Activated CD4-positive, alpha-beta T cell treated with anti-CD3 and anti-CD28 coated beads for 36 hours (primary cell): Measurements from ENCODE around the gene PRIM2. TPM values are rescaled to one million over a fixed set of nuclear protein-coding genes. Genes with fewer than 3 reads are reported as not detected.
"Not testable (repeated sequence)": the region's sequence is repeated elsewhere in the genome, so short reads cannot be mapped to it uniquely, and the experiment has no call there.

ENCODE experiments used
- ATAC-seq: fragments of 200-7000 bp; cut with Tn5 transposase; one replicate; pipeline ENCODE4 v1.10.0; 2021; ENCODE audit warnings: mild to moderate bottlenecking, moderate library complexity
- CTCF ChIA-PET: fragments of 350-600 bp; sonication (Branson Sonifier 250); formaldehyde crosslinking; loops from one replicate; lab custom pipeline; 2021; ENCODE audit warnings: antibody characterized with exemption; lab: Charles Lee
- POLR2A ChIA-PET: fragments of 350-600 bp; sonication (Branson Sonifier 250); formaldehyde crosslinking; loops from one replicate; lab custom pipeline; 2021; ENCODE audit warnings: antibody characterized with exemption, inconsistent platforms; lab: Charles Lee
- DNase-seq: peaks from one replicate; pipeline ENCODE4 v3.0.0-alpha.2; 2020
- H3K27ac Mint-ChIP-seq: one replicate; pipeline ENCODE4 v1.8.0; 2021; ENCODE audit warnings: mixed read lengths
- H3K27me3 Mint-ChIP-seq: one replicate; pipeline ENCODE4 v1.8.0; 2021; ENCODE audit warnings: mixed read lengths
- H3K36me3 Mint-ChIP-seq: one replicate; pipeline ENCODE4 v1.8.0; 2021; ENCODE audit warnings: low read depth, mixed read lengths
- H3K4me1 Mint-ChIP-seq: one replicate; pipeline ENCODE4 v1.8.0; 2021; ENCODE audit warnings: mixed read lengths
- H3K4me3 Mint-ChIP-seq: one replicate; pipeline ENCODE4 v1.8.0; 2021; ENCODE audit warnings: mild to moderate bottlenecking, moderate library complexity, mixed read lengths
- H3K9me3 Mint-ChIP-seq: one replicate; pipeline ENCODE4 v1.8.0; 2021; ENCODE audit warnings: low read depth, mixed read lengths
- intact Hi-C, 2 experiments: fragments of 100-400 bp; cut with DNase I in 1 of 2; cut with micrococcal nuclease in 1 of 2; formaldehyde crosslinking; loops; one replicate each; pipeline versions ENCODE4 v1.14.2 to v1.15.1; 2022 to 2024; cut with DNase I, micrococcal nuclease
- total RNA-seq, 2 experiments: library from RNA; stranded (reverse); gene quantifications; one replicate each; pipeline ENCODE4 v1.2.3, GENCODE V29; 2021

PRIM2 gene
- total RNA-seq, 2 experiments from 2014 or later = 36.4 to 42.3 TPM

- intact Hi-C loops, H3K9me3 Mint-ChIP-seq, H3K36me3 Mint-ChIP-seq, H3K27ac Mint-ChIP-seq, DNase-seq, H3K4me1 Mint-ChIP-seq, CTCF ChIA-PET, H3K4me3 Mint-ChIP-seq, POLR2A ChIA-PET, H3K27me3 Mint-ChIP-seq, ATAC-seq: not testable (repeated sequence)
Measured at GRCh38 chr6:57516776-57517175, 199.3 kb downstream of the PRIM2 start.

DNA sequence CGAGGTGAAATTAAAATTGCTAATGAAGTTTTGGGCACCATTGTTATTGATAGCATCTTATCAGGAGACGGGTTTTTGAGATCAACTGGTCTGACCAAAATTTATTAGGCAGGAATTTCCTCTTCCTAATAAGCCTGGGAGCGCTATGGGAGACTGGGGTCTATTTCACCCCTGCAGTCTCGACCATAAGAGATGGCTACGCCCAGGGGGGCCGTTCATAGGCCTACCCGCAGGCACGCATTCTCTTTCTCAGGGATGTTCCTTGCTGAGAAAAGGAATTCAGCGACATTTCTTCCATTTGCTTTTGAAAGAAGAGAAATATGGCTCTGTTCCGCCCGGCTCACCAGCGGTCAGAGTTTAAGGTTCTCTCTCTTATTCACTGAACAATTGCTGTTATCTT, 201.8 kb downstream of the PRIM2 start:
- POLR2A ChIA-PET, CTCF ChIA-PET, H3K4me3 Mint-ChIP-seq, H3K4me1 Mint-ChIP-seq, H3K9me3 Mint-ChIP-seq, H3K27me3 Mint-ChIP-seq, H3K36me3 Mint-ChIP-seq, intact Hi-C loops, H3K27ac Mint-ChIP-seq, ATAC-seq, DNase-seq: not testable (repeated sequence)

- H3K4me1 Mint-ChIP-seq, H3K4me3 Mint-ChIP-seq, ATAC-seq, intact Hi-C loops, H3K27me3 Mint-ChIP-seq, CTCF ChIA-PET, H3K27ac Mint-ChIP-seq, H3K9me3 Mint-ChIP-seq, H3K36me3 Mint-ChIP-seq, DNase-seq: not testable (repeated sequence)
- POLR2A ChIA-PET = interaction anchor here (0.6 kb wide), 1 partner anchor 199 kb away, joined by 3 read pairs; no protein-coding TSS in a partner anchor
Measured at GRCh38 chr6:57521085-57521484, 203.7 kb downstream of the PRIM2 start.

GRCh38 chr6:57523221-57523620, 205.8 kb downstream of the PRIM2 start:
- H3K9me3 Mint-ChIP-seq, H3K27me3 Mint-ChIP-seq, H3K36me3 Mint-ChIP-seq, DNase-seq, H3K4me1 Mint-ChIP-seq, H3K4me3 Mint-ChIP-seq, POLR2A ChIA-PET, CTCF ChIA-PET, H3K27ac Mint-ChIP-seq, intact Hi-C loops, ATAC-seq: not testable (repeated sequence)

GRCh38 chr6:57529755-57530154, 212.3 kb downstream of the PRIM2 start:
- intact Hi-C loops, POLR2A ChIA-PET, H3K4me1 Mint-ChIP-seq, H3K9me3 Mint-ChIP-seq, H3K4me3 Mint-ChIP-seq, CTCF ChIA-PET, H3K36me3 Mint-ChIP-seq, DNase-seq, ATAC-seq, H3K27ac Mint-ChIP-seq, H3K27me3 Mint-ChIP-seq: not testable (repeated sequence)

DNA sequence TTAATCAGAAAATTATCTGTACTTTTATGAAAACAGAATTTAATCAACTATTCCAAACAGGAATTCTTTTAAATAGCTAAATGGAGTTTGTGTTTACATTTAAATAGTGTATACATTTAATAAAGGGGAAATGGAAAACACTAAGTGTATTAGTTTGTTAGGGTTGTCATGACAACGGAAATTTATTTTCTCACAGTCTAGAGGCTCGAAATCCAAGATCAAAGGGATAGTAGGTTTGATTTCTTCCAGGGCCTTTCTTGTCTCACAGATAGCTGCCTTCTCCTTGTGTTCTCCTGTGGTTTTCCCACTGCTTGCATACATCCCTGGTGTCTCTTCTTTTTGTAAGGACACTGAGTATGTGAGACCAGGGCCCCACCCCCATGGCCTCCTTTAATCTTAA, 215.2 kb downstream of the PRIM2 start:
- H3K9me3 Mint-ChIP-seq, H3K36me3 Mint-ChIP-seq, CTCF ChIA-PET, H3K4me1 Mint-ChIP-seq, POLR2A ChIA-PET, ATAC-seq, H3K4me3 Mint-ChIP-seq, H3K27me3 Mint-ChIP-seq, H3K27ac Mint-ChIP-seq, DNase-seq, intact Hi-C loops: not testable (repeated sequence)

DNA sequence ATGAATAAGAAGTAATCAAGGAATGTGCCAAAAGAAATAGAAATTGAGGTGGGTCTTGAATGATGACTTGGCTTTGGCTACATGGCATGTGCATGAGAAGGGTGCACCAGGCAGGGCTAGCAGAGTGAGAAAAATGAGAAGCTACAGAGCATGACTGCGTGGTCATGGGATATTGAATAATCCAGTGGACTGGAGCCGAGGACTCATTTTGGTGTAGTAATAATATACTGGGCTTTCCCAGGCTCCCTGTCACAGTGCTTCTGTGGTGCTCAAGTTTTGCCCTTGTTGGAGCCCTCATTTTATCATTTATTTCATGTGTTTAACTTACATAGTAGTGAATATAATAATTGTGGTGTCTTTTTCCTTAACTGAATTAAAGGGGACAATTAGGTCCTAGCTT, 217.7 kb downstream of the PRIM2 start:
- intact Hi-C loops, ATAC-seq, H3K4me1 Mint-ChIP-seq, H3K27me3 Mint-ChIP-seq, H3K27ac Mint-ChIP-seq, DNase-seq, CTCF ChIA-PET, POLR2A ChIA-PET, H3K4me3 Mint-ChIP-seq, H3K9me3 Mint-ChIP-seq: not testable (repeated sequence)
- peaks cover 15% of the 10 kb centered on the region for H3K36me3 Mint-ChIP-seq

GRCh38 chr6:57535994-57536393, 218.6 kb downstream of the PRIM2 start:
- CTCF ChIA-PET, H3K4me3 Mint-ChIP-seq, ATAC-seq, POLR2A ChIA-PET, H3K27ac Mint-ChIP-seq, intact Hi-C loops, H3K4me1 Mint-ChIP-seq, H3K9me3 Mint-ChIP-seq, H3K27me3 Mint-ChIP-seq, DNase-seq: not testable (repeated sequence)
- peaks cover 15% of the 10 kb centered on the region for H3K36me3 Mint-ChIP-seq

- H3K4me3 Mint-ChIP-seq, H3K27me3 Mint-ChIP-seq, CTCF ChIA-PET, ATAC-seq, DNase-seq, POLR2A ChIA-PET, H3K9me3 Mint-ChIP-seq, H3K27ac Mint-ChIP-seq, intact Hi-C loops, H3K4me1 Mint-ChIP-seq: not testable (repeated sequence)
- H3K36me3 Mint-ChIP-seq = peaks cover 15% of the 10 kb centered on the region
Measured at GRCh38 chr6:57537916-57538315, 220.5 kb downstream of the PRIM2 start.

GRCh38 chr6:57551961-57552360, 234.5 kb downstream of the PRIM2 start:
- H3K27me3 Mint-ChIP-seq, POLR2A ChIA-PET, CTCF ChIA-PET, H3K36me3 Mint-ChIP-seq, H3K27ac Mint-ChIP-seq, H3K4me1 Mint-ChIP-seq, intact Hi-C loops, H3K4me3 Mint-ChIP-seq, H3K9me3 Mint-ChIP-seq, DNase-seq, ATAC-seq: not testable (repeated sequence)

- DNase-seq, ATAC-seq, intact Hi-C loops, H3K4me1 Mint-ChIP-seq, H3K36me3 Mint-ChIP-seq, H3K9me3 Mint-ChIP-seq, CTCF ChIA-PET, H3K27ac Mint-ChIP-seq, H3K27me3 Mint-ChIP-seq, H3K4me3 Mint-ChIP-seq, POLR2A ChIA-PET: not testable (repeated sequence)
Measured at GRCh38 chr6:57557855-57558254, 240.4 kb downstream of the PRIM2 start.

GRCh38 chr6:57559170-57559569, 241.7 kb downstream of the PRIM2 start:
- H3K27me3 Mint-ChIP-seq, ATAC-seq, DNase-seq, intact Hi-C loops, H3K36me3 Mint-ChIP-seq, H3K4me3 Mint-ChIP-seq, CTCF ChIA-PET, H3K4me1 Mint-ChIP-seq, H3K9me3 Mint-ChIP-seq, POLR2A ChIA-PET, H3K27ac Mint-ChIP-seq: not testable (repeated sequence)

DNA sequence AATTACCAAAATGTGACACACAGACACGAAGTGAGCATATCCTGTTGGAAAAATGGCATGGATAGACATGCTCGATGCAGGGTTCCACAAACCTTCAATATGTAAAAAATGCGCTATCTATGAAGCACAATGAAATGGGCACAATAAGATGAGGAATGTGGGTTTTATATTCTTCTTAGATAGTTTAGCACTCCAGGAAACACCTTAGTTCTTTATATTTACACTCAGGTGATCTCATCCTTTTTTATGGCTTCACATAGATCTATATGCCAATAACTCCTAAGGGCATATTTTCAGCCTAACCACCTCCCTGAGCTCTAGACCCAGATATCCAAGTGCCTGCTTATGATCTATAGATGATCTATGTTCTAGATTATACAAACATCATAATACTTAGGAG, 244.8 kb downstream of the PRIM2 start:
- H3K27me3 Mint-ChIP-seq, H3K4me1 Mint-ChIP-seq, POLR2A ChIA-PET, DNase-seq, H3K27ac Mint-ChIP-seq, H3K4me3 Mint-ChIP-seq, ATAC-seq, H3K9me3 Mint-ChIP-seq, intact Hi-C loops, H3K36me3 Mint-ChIP-seq, CTCF ChIA-PET: not testable (repeated sequence)
